NCI-H2227 treated with DMSO at 0.1 percent for 48 hours (cell line): ENCODE results near the gene JAZF1.

Experiments
- DNase-seq: peaks from one replicate; lab custom pipeline; 2025; lab: John Stamatoyannopoulos, UW

The JAZF1 gene

GRCh38 chr7:28106321-28106829 lies 74.2 kb downstream of the JAZF1 start:
- no peak for DNase-seq

- DNase-seq: no peak
Observed at GRCh38 chr7:28105234-28105633, 75.4 kb downstream of the JAZF1 start.

GRCh38 chr7:28104811-28105210 lies 75.8 kb downstream of the JAZF1 start:
- DNase-seq: no peak

- no peak for DNase-seq
Observed at GRCh38 chr7:28104041-28104541, 76.5 kb downstream of the JAZF1 start.

DNA sequence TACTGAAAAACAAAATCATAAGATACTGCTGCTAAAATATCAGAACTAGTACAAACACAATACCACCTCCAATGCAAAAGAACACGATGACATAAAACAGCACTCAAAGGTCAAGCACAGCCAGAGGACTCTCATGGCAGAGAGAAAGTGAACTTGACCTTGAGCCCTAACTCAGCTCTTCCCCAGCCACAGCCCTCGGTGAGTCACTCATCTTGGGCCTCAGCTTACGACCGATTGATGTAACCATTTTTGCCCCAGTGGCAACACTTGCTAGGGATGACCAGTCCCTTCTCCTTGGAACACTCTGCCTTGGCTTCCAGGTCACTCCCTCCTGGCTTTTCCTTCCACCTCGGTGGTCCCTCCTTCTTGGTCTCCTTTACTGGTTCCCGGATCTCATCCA lies 77.8 kb downstream of the JAZF1 start:
- no peak for DNase-seq

GRCh38 chr7:28096713-28097112 lies 83.9 kb downstream of the JAZF1 start:
- DNase-seq: peak; percentile 43

DNA sequence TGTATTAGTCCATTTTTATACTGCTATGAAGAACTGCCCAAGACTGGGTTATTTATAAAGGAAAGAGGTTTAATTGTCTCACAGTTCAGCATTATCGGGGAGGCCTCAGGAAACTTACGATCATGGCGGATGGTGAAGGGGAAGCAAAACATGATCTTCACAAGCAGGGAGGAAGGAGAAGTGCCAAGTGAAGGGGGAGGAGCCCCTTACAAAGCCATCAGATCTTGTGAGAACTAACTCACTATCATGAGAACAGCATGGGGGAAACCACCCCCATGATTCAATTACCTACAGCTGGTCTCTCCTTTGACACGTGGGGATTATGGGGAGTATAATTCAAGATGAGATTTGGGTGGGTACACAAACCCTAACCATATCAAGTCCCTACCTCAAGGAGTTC lies 85.4 kb downstream of the JAZF1 start:
- no peak for DNase-seq

DNA sequence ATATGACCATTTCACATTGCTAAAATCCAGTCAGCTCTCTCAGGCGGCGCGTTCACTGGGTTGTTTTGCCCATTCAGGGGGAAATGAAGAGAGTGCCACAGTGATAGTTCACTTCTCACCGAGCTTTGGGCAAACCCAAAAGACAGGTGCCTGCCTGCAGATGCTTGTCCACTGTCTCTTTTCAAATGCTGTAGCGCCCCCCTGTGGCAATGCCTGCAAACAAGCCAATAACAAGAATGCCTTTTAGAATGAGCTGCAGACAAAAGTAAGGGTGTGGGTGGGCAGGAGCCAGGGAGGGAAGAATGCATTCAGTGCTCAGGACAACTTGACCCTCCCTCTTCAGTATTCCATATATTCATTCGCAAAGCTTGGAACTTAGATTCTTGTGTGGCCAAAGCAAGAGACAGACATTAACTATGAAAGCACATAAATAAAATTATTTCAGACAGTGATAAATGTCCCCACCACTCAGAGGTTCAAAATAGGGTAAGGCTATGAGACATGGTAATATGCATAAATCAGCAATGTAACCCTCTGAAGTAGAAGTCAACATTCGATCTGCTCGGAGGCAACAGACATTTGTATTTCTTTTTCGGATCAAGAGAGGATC lies 86.9 kb downstream of the JAZF1 start:
- DNase-seq: peak; percentile 35

GRCh38 chr7:28091190-28091589 lies 89.4 kb downstream of the JAZF1 start:
- DNase-seq: no peak

DNA sequence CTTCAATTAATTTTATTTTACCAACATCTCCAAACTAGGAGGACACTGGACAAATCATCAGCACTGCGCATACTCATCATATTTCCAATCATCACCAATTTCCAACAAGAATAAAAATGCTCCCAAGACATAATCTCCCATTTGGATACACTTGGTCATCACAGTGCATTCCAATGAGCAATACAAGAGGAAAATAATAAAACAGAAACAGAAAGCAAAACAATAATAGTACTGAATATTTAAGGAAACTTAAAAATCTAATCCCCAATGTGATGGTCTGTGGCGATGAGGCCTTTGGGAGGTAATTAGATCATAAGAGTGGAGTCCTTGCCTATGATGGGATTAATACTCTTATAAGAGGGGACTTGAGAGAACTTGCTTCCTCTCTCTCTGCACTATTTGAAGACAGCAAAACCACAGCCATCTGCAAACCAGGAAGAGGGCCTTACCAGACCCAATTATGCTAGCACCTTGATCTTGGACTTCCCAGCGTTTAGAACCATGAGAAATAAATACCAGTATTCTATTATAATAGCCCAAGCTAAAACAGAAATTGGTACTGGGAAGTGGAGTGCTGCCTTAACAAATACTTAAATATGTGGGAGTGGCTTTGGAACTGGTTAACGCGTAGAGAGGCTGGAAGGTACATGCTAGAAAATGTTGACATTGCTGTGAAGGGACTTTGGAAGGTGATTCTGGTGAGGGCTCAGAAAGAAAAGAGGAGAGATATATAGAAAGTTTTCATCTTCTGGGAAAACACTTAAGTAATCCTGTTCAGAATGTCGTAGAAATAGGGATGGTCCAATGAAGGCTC lies 91.5 kb downstream of the JAZF1 start:
- no peak for DNase-seq

- no peak for DNase-seq
Observed at GRCh38 chr7:28088032-28088431, 92.6 kb downstream of the JAZF1 start.

GRCh38 chr7:28086198-28086597 lies 94.4 kb downstream of the JAZF1 start:
- no peak for DNase-seq

GRCh38 chr7:28083998-28084985 lies 96.3 kb downstream of the JAZF1 start:
- no peak for DNase-seq

- DNase-seq: no peak
Observed at GRCh38 chr7:28083164-28083997, 97.2 kb downstream of the JAZF1 start.

GRCh38 chr7:28082071-28082470 lies 98.5 kb downstream of the JAZF1 start:
- DNase-seq: no peak

DNA sequence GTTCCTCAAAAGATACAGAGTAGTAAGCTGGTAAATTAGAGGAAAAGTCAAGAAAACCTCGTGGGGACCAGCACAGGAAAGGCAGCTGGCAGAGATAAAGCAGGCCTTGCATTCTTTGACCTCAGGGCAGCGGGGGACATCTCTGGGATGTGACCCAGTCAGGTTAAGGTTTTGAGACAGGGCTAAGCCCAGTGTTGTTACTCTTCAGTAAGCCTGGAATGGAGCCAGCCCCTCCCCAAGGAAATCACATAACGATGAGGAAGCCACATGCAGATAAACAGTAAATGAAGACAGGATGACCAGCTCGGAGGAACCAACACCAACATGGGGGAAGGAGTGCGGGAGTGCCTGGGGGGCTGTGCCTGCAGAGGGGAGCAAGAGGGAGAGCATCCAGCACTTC lies 99.6 kb downstream of the JAZF1 start:
- no peak for DNase-seq

DNA sequence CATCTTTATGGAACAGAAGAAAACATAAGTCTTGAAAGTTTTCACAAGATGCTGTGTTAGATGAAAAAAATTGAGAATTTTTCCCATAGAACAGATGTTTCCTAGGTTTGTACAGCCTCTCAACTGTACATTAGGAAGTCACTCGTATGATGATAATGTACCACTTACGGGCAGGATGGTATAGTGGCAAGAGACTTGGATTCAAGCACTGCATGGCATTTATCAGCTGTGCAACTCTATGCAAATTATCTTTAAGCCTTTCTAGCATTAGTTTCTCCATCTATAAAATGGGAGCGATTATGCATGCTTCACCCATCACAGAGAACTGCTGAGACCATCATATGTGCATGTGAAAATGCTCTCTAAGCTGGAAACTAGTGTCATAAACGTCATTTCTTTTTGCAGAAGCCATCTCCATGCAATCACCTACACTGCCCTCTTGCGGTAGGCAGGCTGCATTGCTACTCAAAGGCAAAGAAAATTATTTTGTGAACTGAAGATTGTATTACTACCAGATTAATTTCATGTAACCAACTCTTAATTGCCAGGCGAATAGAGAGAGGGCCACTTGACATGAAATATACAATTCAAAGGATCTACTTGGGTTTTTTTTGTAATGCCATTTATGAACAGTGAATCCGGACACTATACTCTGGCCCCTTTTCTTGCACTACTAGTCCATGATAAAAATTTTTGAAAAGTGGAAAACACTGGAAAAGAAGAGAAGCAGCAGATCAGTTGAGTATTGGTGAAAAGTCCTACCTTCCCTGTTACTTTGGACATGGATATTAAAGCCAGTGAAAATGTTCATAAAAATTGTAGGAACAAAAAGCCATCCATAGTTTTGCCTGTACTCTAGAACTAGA lies 102.3 kb downstream of the JAZF1 start:
- peak; percentile 27 for DNase-seq

- no peak for DNase-seq
Observed at GRCh38 chr7:28077616-28078015, 103.0 kb downstream of the JAZF1 start.

- no peak for DNase-seq
Observed at GRCh38 chr7:28076423-28077200, 104.0 kb downstream of the JAZF1 start.
